Caco-2 (cell line): ENCODE results near the gene ITSN2. TPM values are rescaled to one million over a fixed set of nuclear protein-coding genes. Genes with fewer than 3 reads are reported as not detected.

ENCODE experiments used
- BruUV-seq: library from RNA; stranded (reverse); fragments of 400-500 nt; replicated peaks from 2 replicates; lab custom pipeline; 2021; lab: Mats Ljungman, UMichigan
- CTCF ChIA-PET: fragments of 300-600 bp; sonication (Branson Sonifier 250); formaldehyde crosslinking; loops from one replicate; lab custom pipeline; 2022; ENCODE audit warnings: antibody characterized with exemption; lab: Charles Lee
- POLR2A ChIA-PET: fragments of 300-600 bp; sonication (Branson Sonifier 250); formaldehyde crosslinking; loops from one replicate; lab custom pipeline; 2022; ENCODE audit warnings: antibody characterized with exemption; lab: Charles Lee
- DNase-seq, 2 experiments: peaks; one replicate each; pipeline versions ENCODE4 v3.0.0 to v3.0.0-alpha.2; 2020 to 2022
- H3K27me3 ChIP-seq: replicated peaks from 2 replicates; pipeline ENCODE4 v1.6.0; 2011; ENCODE audit warnings: low read length; ENCODE audit not compliant: control insufficient read depth, insufficient read depth
- H3K36me3 ChIP-seq: 2 replicates; pipeline ENCODE4 v1.5.1; 2011; ENCODE audit warnings: low read length; ENCODE audit not compliant: control insufficient read depth, insufficient read depth
- H3K4me1 ChIP-seq: fragments of 250-450 bp; sonication (Bioruptor Pico); 2 replicates; pipeline ENCODE4 v1.5.1; 2020; ENCODE audit warnings: mild to moderate bottlenecking
- H3K4me3 ChIP-seq: 2 replicates; pipeline ENCODE4 v1.5.1; 2011; ENCODE audit warnings: low read depth, mild to moderate bottlenecking, control low read depth, low read length
- H3K9me3 ChIP-seq: fragments of 250-450 bp; sonication (Bioruptor Pico); 2 replicates; pipeline ENCODE4 v1.5.1; 2020; ENCODE audit warnings: mild to moderate bottlenecking, moderate library complexity
- H3K27ac Mint-ChIP-seq: one replicate; pipeline ENCODE4 v1.8.0; 2022; ENCODE audit warnings: mixed read lengths; ENCODE audit not compliant: unreplicated experiment
- H3K27me3 Mint-ChIP-seq: one replicate; pipeline ENCODE4 v1.8.0; 2022; ENCODE audit warnings: mixed read lengths; ENCODE audit not compliant: insufficient read depth, unreplicated experiment
- H3K36me3 Mint-ChIP-seq: one replicate; pipeline ENCODE4 v1.8.0; 2022; ENCODE audit warnings: mild to moderate bottlenecking, mixed read lengths; ENCODE audit not compliant: insufficient read depth, unreplicated experiment
- H3K4me1 Mint-ChIP-seq: one replicate; pipeline ENCODE4 v1.8.0; 2022; ENCODE audit warnings: low read depth, mixed read lengths; ENCODE audit not compliant: unreplicated experiment
- H3K4me3 Mint-ChIP-seq: one replicate; pipeline ENCODE4 v1.8.0; 2022; ENCODE audit warnings: mild to moderate bottlenecking, moderate library complexity, mixed read lengths; ENCODE audit not compliant: unreplicated experiment
- H3K9me3 Mint-ChIP-seq: one replicate; pipeline ENCODE4 v1.8.0; 2022; ENCODE audit warnings: mixed read lengths; ENCODE audit not compliant: unreplicated experiment
- intact Hi-C: fragments of 100-400 bp; cut with micrococcal nuclease; formaldehyde crosslinking; loops from one replicate; pipeline ENCODE4 v1.10.0; 2022; ENCODE audit not compliant: unreplicated experiment
- total RNA-seq: library from RNA; stranded (reverse); gene quantifications from 2 replicates; pipeline ENCODE4 v1.2.3, GENCODE V29; 2022
- TF ChIP-seq, protein P1 (sequence below), 2 experiments: fragments of 200-600 bp in 1 of 2; IDR thresholded peaks; 1 replicate in 1 of 2; 2 replicates in 1 of 2; pipeline versions ENCODE4 v1.5.1 to v1.8.0; 2011 to 2022; ENCODE audit warnings: antibody characterized with exemption in 1 of 2, control low read depth in 1 of 2, inconsistent platforms in 1 of 2, low read depth in 1 of 2, low read length in 1 of 2, mild to moderate bottlenecking in 1 of 2, moderate library complexity in 1 of 2; ENCODE audit not compliant: insufficient read depth in 1 of 2, severe bottlenecking in 1 of 2, unreplicated experiment in 1 of 2

Gene ITSN2
- total RNA-seq, 1 experiment from 2014 or later, result 49.4 TPM

DNA sequence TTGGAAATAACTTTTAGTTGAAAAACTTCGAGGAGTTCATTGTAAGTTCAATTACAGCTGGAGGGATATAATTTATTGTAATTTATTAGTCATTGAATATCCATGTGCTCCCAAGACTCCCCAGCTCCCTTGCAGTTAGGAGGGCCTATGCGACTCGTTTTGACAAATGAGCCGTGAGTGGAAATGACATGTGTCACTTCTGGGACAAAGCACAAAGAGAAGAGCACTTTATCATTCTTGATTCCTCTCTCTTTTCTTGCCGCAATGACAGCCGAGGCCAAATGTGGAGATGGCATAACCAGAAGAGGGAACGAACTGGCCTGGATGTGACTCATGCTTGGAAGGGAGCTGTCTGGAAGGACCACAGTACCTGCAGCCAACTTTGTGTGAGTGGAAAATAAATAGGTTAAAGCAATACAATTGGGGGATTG, 44.2 kb upstream of the ITSN2 start:
- intact Hi-C loops, result no loop called here
- H3K4me1 ChIP-seq, result no peaks in the 10 kb centered on the region
- Mint-ChIP-seq H3K9me3 (no peaks in the 10 kb centered on the region), H3K4me3 (no peak overlapping the region), H3K36me3 (no peaks in the 10 kb centered on the region), H3K4me1 (peaks cover 9% of the 10 kb centered on the region), H3K27me3 (no peaks in the 10 kb centered on the region), H3K27ac (no peak overlapping the region)
- CTCF ChIA-PET, result no interaction called here
- no peak for DNase-seq
- no peak overlapping the region for H3K4me3 ChIP-seq
- no peaks in the 10 kb centered on the region for H3K36me3 ChIP-seq
- TF ChIP-seq, protein P1, sequence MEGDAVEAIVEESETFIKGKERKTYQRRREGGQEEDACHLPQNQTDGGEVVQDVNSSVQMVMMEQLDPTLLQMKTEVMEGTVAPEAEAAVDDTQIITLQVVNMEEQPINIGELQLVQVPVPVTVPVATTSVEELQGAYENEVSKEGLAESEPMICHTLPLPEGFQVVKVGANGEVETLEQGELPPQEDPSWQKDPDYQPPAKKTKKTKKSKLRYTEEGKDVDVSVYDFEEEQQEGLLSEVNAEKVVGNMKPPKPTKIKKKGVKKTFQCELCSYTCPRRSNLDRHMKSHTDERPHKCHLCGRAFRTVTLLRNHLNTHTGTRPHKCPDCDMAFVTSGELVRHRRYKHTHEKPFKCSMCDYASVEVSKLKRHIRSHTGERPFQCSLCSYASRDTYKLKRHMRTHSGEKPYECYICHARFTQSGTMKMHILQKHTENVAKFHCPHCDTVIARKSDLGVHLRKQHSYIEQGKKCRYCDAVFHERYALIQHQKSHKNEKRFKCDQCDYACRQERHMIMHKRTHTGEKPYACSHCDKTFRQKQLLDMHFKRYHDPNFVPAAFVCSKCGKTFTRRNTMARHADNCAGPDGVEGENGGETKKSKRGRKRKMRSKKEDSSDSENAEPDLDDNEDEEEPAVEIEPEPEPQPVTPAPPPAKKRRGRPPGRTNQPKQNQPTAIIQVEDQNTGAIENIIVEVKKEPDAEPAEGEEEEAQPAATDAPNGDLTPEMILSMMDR (IDR thresholded peaks at IDR 0.05; ENCODE audit: insufficient read depth in 1 of 2, low read depth in 1 of 2, low read length in 1 of 2, severe bottlenecking in 1 of 2, unreplicated experiment in 1 of 2), result no peak
- H3K9me3 ChIP-seq, result no peaks in the 10 kb centered on the region
- POLR2A ChIA-PET, result no interaction called here
- BruUV-seq, result no TSS peak
- no peaks in the 10 kb centered on the region for H3K27me3 ChIP-seq

DNA sequence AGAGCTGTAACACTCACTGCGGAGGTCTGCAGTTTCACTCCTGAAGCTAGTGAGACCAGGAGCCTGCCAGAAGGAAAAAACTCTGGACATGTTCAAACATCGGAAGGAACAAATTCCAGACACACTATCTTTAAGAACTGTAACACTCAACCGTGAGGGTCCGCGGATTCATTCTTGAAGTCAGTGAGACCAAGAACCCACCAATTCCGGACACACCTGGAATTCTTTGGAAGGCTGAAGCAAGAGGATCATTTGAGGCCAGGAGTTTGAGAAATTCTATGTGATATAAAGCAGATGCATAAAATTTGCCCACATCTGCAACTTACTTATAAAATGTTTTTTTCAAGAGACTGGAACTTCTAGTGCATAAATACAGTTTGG, 43.5 kb upstream of the ITSN2 start:
- POLR2A ChIA-PET, result no interaction called here
- Histone ChIP-seq H3K4me3 (no peak overlapping the region), H3K36me3 (no peaks in the 10 kb centered on the region), H3K9me3 (no peaks in the 10 kb centered on the region), H3K27me3 (no peaks in the 10 kb centered on the region), H3K4me1 (no peaks in the 10 kb centered on the region)
- Mint-ChIP-seq H3K27me3 (no peaks in the 10 kb centered on the region), H3K27ac (no peak overlapping the region), H3K4me1 (peaks cover 11% of the 10 kb centered on the region), H3K4me3 (no peak overlapping the region), H3K36me3 (no peaks in the 10 kb centered on the region), H3K9me3 (no peaks in the 10 kb centered on the region)
- CTCF ChIA-PET, result no interaction called here
- intact Hi-C loops, result no loop called here
- TF ChIP-seq, protein P1 (IDR thresholded peaks at IDR 0.05; ENCODE audit: insufficient read depth in 1 of 2, low read depth in 1 of 2, low read length in 1 of 2, severe bottlenecking in 1 of 2, unreplicated experiment in 1 of 2), result no peak
- DNase-seq, result no peak
- no TSS peak for BruUV-seq

DNA sequence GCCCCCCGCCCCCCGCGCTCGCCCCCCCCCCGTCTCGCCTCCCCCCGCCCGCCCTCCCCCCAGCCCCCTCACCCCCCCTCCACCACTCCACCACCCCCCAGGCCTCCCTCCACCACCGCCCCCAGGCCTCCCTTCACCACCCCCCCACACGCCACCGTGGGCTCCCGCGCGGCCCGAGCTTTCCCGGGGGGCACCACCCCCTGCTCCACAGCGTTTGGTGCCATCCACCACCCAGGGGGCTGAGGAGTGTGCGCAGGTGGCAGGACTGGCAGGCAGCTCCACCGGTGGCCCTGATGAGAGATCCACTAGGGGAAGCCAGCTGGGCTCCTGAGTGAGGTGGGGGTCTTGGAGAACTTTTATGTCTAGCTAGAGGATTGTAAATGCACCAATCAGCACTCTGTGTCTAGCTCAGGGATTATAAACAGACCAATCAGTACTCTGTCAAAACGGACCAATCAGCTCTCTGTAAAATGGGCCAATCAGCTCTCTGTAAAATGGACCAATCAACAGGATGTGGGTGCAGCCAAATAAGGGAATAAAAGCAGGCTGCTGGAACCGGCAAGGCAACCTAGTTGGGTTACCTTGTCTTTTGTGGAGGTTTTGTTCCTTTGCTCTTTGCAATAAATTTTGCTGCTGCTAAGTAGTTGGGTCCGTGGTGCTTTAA, 43.0 kb upstream of the ITSN2 start:
- no peak overlapping the region for H3K4me3 ChIP-seq
- no peaks in the 10 kb centered on the region for H3K36me3 Mint-ChIP-seq
- TF ChIP-seq, protein P1 (IDR thresholded peaks at IDR 0.05; ENCODE audit: insufficient read depth in 1 of 2, low read depth in 1 of 2, low read length in 1 of 2, severe bottlenecking in 1 of 2, unreplicated experiment in 1 of 2), result no peak
- BruUV-seq, result no TSS peak
- ChIA-PET POLR2A (no interaction called here), CTCF (no interaction called here)
- peaks cover 11% of the 10 kb centered on the region for H3K4me1 Mint-ChIP-seq
- no peaks in the 10 kb centered on the region for H3K27me3 ChIP-seq
- no peaks in the 10 kb centered on the region for H3K36me3 ChIP-seq
- no peaks in the 10 kb centered on the region for H3K9me3 Mint-ChIP-seq
- H3K27me3 Mint-ChIP-seq, result no peaks in the 10 kb centered on the region
- H3K4me1 ChIP-seq, result no peaks in the 10 kb centered on the region
- H3K4me3 Mint-ChIP-seq, result no peak overlapping the region
- no peaks in the 10 kb centered on the region for H3K9me3 ChIP-seq
- no peak for DNase-seq
- no peak overlapping the region for H3K27ac Mint-ChIP-seq
- intact Hi-C loops, result no loop called here
